Ureter (tissue), 1 donor: Measurements from ENCODE around the gene MAP3K14. TPM values are rescaled to one million over a fixed set of nuclear protein-coding genes. Genes with fewer than 3 reads are reported as not detected.
A peak's percentile ranks its signal among the peaks of the same experiment; 100 is the strongest.
"Not testable (repeated sequence)": the region's sequence is repeated elsewhere in the genome, so short reads cannot be mapped to it uniquely, and the experiment has no call there.

Experiments used
- DNase-seq: peaks from one replicate; pipeline ENCODE4 v3.0.0-alpha.2; 2020; ENCODE audit warnings: low spot score
- total RNA-seq: library from RNA; stranded (reverse); gene quantifications from one replicate; pipeline ENCODE4 v1.2.4, GENCODE V29; 2023
- donor health status: DM: yes; HTN: yes; CAD: no.

The MAP3K14 gene
- total RNA-seq, 1 donor from 2014 or later = 18.7 TPM

- DNase-seq = no peak
Observed at GRCh38 chr17:45258981-45259380, 57.8 kb downstream of the MAP3K14 start.

- no peak for DNase-seq
Observed at GRCh38 chr17:45257115-45257514, 59.7 kb downstream of the MAP3K14 start.

GRCh38 chr17:45256114-45256966 is 60.5 kb downstream of the MAP3K14 start:
- DNase-seq = no peak

- DNase-seq = no peak
Observed at GRCh38 chr17:45255358-45255757, 61.5 kb downstream of the MAP3K14 start.

- DNase-seq = no peak
Observed at GRCh38 chr17:45253879-45254278, 62.9 kb downstream of the MAP3K14 start.

- DNase-seq = not testable (repeated sequence)
Observed at GRCh38 chr17:45253237-45253636, 63.6 kb downstream of the MAP3K14 start.

GRCh38 chr17:45251931-45252330 is 64.9 kb downstream of the MAP3K14 start:
- DNase-seq = no peak

GRCh38 chr17:45248132-45248957 is 68.5 kb downstream of the MAP3K14 start:
- no peak for DNase-seq

- DNase-seq = peak; percentile 96
Observed at GRCh38 chr17:45247429-45248131, 69.2 kb downstream of the MAP3K14 start.

GRCh38 chr17:45246861-45247428 is 69.9 kb downstream of the MAP3K14 start:
- no peak for DNase-seq

- no peak for DNase-seq
Observed at GRCh38 chr17:45246338-45246737, 70.5 kb downstream of the MAP3K14 start.

GRCh38 chr17:45244725-45245656 is 71.8 kb downstream of the MAP3K14 start:
- no peak for DNase-seq

GRCh38 chr17:45243750-45244149 is 73.1 kb downstream of the MAP3K14 start:
- no peak for DNase-seq

- DNase-seq = no peak
Observed at GRCh38 chr17:45242029-45242414, 74.8 kb downstream of the MAP3K14 start.

- DNase-seq = no peak
Observed at GRCh38 chr17:45241328-45242028, 75.3 kb downstream of the MAP3K14 start.

- no peak for DNase-seq
Observed at GRCh38 chr17:45240905-45241327, 75.9 kb downstream of the MAP3K14 start.

- DNase-seq = no peak
Observed at GRCh38 chr17:45238155-45238774, 78.6 kb downstream of the MAP3K14 start.

GRCh38 chr17:45237686-45238085 is 79.1 kb downstream of the MAP3K14 start:
- no peak for DNase-seq

- no peak for DNase-seq
Observed at GRCh38 chr17:45236282-45236606, 80.6 kb downstream of the MAP3K14 start.
